Coronary artery (tissue), 2 donors: ENCODE results near the gene NTRK3.

ENCODE experiments used
- DNase-seq: peaks from one replicate; pipeline ENCODE4 v3.0.0-alpha.2; 2017; ENCODE audit warnings: low spot score
- H3K27ac ChIP-seq, 2 donors: fragments of 200-600 bp; sonication (generic); one replicate each; pipeline ENCODE4 v1.5.1; 2016 to 2019
- H3K4me3 ChIP-seq: fragments of 200-600 bp; sonication (generic); 2 replicates; pipeline ENCODE4 v1.5.1; 2016; ENCODE audit warnings: mild to moderate bottlenecking, moderate library complexity
- TF ChIP-seq, protein P1 (sequence below): fragments of 200-600 bp; sonication (generic); IDR thresholded peaks from one replicate; pipeline ENCODE4 v1.5.1; 2019; ENCODE audit warnings: antibody characterized with exemption

The NTRK3 gene

GRCh38 chr15:87827131-87827530, 429.4 kb downstream of the NTRK3 start:
- Histone ChIP-seq H3K27ac (no peak overlapping the region), H3K4me3 (no peak overlapping the region)
- DNase-seq, result no peak
- TF ChIP-seq, protein P1, sequence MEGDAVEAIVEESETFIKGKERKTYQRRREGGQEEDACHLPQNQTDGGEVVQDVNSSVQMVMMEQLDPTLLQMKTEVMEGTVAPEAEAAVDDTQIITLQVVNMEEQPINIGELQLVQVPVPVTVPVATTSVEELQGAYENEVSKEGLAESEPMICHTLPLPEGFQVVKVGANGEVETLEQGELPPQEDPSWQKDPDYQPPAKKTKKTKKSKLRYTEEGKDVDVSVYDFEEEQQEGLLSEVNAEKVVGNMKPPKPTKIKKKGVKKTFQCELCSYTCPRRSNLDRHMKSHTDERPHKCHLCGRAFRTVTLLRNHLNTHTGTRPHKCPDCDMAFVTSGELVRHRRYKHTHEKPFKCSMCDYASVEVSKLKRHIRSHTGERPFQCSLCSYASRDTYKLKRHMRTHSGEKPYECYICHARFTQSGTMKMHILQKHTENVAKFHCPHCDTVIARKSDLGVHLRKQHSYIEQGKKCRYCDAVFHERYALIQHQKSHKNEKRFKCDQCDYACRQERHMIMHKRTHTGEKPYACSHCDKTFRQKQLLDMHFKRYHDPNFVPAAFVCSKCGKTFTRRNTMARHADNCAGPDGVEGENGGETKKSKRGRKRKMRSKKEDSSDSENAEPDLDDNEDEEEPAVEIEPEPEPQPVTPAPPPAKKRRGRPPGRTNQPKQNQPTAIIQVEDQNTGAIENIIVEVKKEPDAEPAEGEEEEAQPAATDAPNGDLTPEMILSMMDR, result no peak

- DNase-seq, result no peak
- Histone ChIP-seq H3K4me3 (no peak overlapping the region), H3K27ac (no peak overlapping the region)
- TF ChIP-seq, protein P1, result no peak
Observed at GRCh38 chr15:87826119-87826747, 430.3 kb downstream of the NTRK3 start.

- Histone ChIP-seq H3K27ac (no peak overlapping the region), H3K4me3 (no peak overlapping the region)
- no peak for DNase-seq
- TF ChIP-seq, protein P1, result no peak
Observed at GRCh38 chr15:87818756-87819155, 437.8 kb downstream of the NTRK3 start.

DNA sequence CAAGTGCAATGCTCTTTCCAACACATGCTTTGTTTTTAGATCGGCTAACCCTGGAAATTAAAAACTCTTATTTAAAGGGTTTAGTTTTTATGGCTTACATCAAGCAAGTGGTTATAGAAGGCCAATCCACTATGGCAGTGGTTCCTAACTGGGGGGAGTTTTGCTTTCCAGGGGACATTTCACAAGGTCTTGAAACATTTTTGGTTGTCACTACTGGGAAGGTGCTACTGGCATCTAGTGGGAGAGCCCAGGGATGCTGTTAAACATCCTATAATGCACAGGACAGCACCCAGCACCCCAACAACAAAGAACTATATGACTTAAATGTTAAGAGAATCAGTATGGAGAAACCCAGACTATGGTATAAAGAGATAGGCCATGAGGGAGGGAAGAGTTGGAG, 439.0 kb downstream of the NTRK3 start:
- no peak overlapping the region for H3K27ac ChIP-seq
- no peak overlapping the region for H3K4me3 ChIP-seq
- DNase-seq, result no peak
- TF ChIP-seq, protein P1, result no peak

DNA sequence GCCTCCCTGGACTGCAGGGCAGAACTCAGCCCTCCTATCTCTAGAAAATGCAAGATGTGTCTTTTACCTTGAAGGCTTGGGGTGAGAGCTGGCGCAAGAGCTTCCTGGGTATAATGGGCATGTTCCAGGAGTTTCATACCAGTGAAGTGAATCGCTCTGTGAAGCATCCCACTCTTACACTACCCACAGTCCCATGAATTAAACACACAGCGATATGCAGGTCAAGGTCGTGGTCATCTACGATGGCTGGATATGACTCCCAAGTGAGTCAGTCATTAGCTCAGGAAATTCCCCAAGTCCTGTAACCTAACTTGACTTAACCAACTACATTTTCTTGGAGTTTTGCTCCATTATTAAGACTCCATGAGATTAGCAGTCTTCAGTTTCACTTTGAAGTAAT, 439.7 kb downstream of the NTRK3 start:
- Histone ChIP-seq H3K4me3 (no peak overlapping the region), H3K27ac (no peak overlapping the region)
- TF ChIP-seq, protein P1, result no peak
- DNase-seq, result no peak

DNA sequence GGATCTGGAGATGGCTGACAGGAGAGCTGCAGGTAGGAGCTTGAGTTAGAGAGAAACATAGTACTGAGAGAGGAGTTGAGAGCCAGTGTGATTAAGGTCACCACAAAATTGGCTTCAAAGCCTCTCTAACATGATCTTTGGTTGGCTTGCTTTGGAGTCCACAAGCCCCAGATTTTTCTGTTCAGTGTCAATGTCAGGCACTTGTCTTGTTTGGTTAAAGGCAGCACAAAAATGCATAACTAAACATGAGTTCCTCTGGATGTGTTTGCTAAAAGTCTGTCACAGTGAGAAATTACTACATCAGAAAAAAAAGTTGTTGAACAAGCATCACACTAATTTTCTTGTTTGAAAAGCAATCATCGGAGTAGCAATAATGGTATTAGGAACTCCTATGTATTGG, 440.5 kb downstream of the NTRK3 start:
- Histone ChIP-seq H3K4me3 (no peak overlapping the region), H3K27ac (no peak overlapping the region)
- DNase-seq, result no peak
- TF ChIP-seq, protein P1, result no peak
